Endothelial cell of umbilical vein (primary cell): Measurements from ENCODE around the gene SMARCA4. TPM values are rescaled to one million over a fixed set of nuclear protein-coding genes. Genes with fewer than 3 reads are reported as not detected.

Source experiments
- BruUV-seq: library from RNA; stranded (reverse); fragments of 400-500 nt; replicated peaks from 2 replicates; lab custom pipeline; 2021; lab: Mats Ljungman, UMichigan
- CTCF ChIA-PET: fragments of 300-600, 350-600 bp; sonication (Branson Sonifier 250); formaldehyde crosslinking; loops from one replicate; lab custom pipeline; 2021; ENCODE audit warnings: antibody characterized with exemption, inconsistent platforms; lab: Charles Lee
- POLR2A ChIA-PET: fragments of 300-600, 350-600 bp; sonication (Branson Sonifier 250); formaldehyde crosslinking; loops from one replicate; lab custom pipeline; 2021; ENCODE audit warnings: antibody characterized with exemption, inconsistent platforms; lab: Charles Lee
- DNase-seq: peaks from one replicate; pipeline ENCODE4 v3.0.0-alpha.2; 2011; ENCODE audit warnings: low read depth, low spot score
- FAIRE-seq: peaks from 2 replicates; lab custom pipeline; 2011; peaks lifted over from hg19 to GRCh38; lab: Jason Lieb, UNC
- H2AFZ ChIP-seq: 2 replicates; pipeline ENCODE4 v1.6.0; 2012; ENCODE audit warnings: low read depth, low read length, control low read depth, inconsistent platforms
- H3K27ac ChIP-seq: 2 replicates; pipeline ENCODE4 v1.5.1; 2011; ENCODE audit warnings: low read depth, mild to moderate bottlenecking, control low read depth, low read length, moderate library complexity; ENCODE audit not compliant: insufficient read depth
- H3K27me3 ChIP-seq, 2 experiments: 2 replicates each; pipeline versions ENCODE4 v1.6.0 to v1.6.1; 2011; ENCODE audit warnings: low read length in 2 of 2, mixed read lengths in 1 of 2; ENCODE audit not compliant: control insufficient read depth in 2 of 2, insufficient read depth in 2 of 2
- H3K36me3 ChIP-seq, 2 experiments: 2 replicates in 1 of 2; 3 replicates in 1 of 2; pipeline ENCODE4 v1.5.1; 2011; ENCODE audit warnings: low read length in 2 of 2, mild to moderate bottlenecking in 1 of 2, moderate library complexity in 1 of 2; ENCODE audit not compliant: control insufficient read depth in 2 of 2, insufficient read depth in 2 of 2; ENCODE audit errors: extremely low read depth in 1 of 2
- H3K4me1 ChIP-seq: 3 replicates; pipeline ENCODE4 v1.5.1; 2011; ENCODE audit warnings: mild to moderate bottlenecking, low read length; ENCODE audit not compliant: control insufficient read depth, insufficient read depth; ENCODE audit errors: extremely low read depth
- H3K4me2 ChIP-seq: 2 replicates; pipeline ENCODE4 v1.6.1; 2011; ENCODE audit warnings: low read length, control low read depth, mixed read lengths; ENCODE audit not compliant: insufficient read depth
- H3K4me3 ChIP-seq, 3 experiments: fragments of 200-600 bp in 1 of 3; sonication (generic), shearing (Covaris generic) in 1 of 3; replicated peaks in 1 of 3; 2 replicates each; pipeline ENCODE4 v1.5.1; 2011 to 2016; ENCODE audit warnings: control low read depth in 3 of 3, low read length in 3 of 3, mild to moderate bottlenecking in 2 of 3, inconsistent platforms in 1 of 3, low read depth in 1 of 3, moderate library complexity in 1 of 3; ENCODE audit not compliant: insufficient read depth in 1 of 3
- H3K79me2 ChIP-seq: 2 replicates; pipeline ENCODE4 v1.6.0; 2012; ENCODE audit warnings: low read length, inconsistent platforms; ENCODE audit not compliant: control insufficient read depth, insufficient read depth
- H3K9ac ChIP-seq: replicated peaks from 2 replicates; pipeline ENCODE3; 2011; ENCODE audit warnings: low read length, control low read depth; ENCODE audit not compliant: insufficient read depth; ENCODE audit errors: extremely low read depth
- H3K9me1 ChIP-seq: replicated peaks from 3 replicates; pipeline ENCODE4 v1.6.0; 2011; ENCODE audit warnings: mild to moderate bottlenecking, low read length; ENCODE audit not compliant: control insufficient read depth, insufficient read depth; ENCODE audit errors: extremely low read depth
- H3K9me3 ChIP-seq: replicated peaks from 2 replicates; pipeline ENCODE4 v1.5.1; 2012; ENCODE audit warnings: low read length, inconsistent platforms; ENCODE audit not compliant: control insufficient read depth, insufficient read depth
- H4K20me1 ChIP-seq: replicated peaks from 2 replicates; pipeline ENCODE3; 2011; ENCODE audit warnings: mild to moderate bottlenecking, low read length; ENCODE audit not compliant: control insufficient read depth, insufficient read depth; ENCODE audit errors: extremely low read depth
- EZH2 ChIP-seq: IDR thresholded peaks from 2 replicates; pipeline ENCODE4 v1.6.1; 2012; ENCODE audit warnings: borderline replicate concordance, low read depth, mild to moderate bottlenecking, moderate library complexity, low read length, inconsistent platforms; ENCODE audit not compliant: severe bottlenecking
- FOS ChIP-seq: IDR thresholded peaks from 2 replicates; pipeline ENCODE4 v1.6.1; 2011; ENCODE audit warnings: mild to moderate bottlenecking, low read length, moderate library complexity, borderline replicate concordance; ENCODE audit not compliant: insufficient read depth
- GATA2 ChIP-seq: IDR thresholded peaks from 2 replicates; pipeline ENCODE4 v1.7.0; 2011; ENCODE audit warnings: low read depth, mild to moderate bottlenecking, moderate library complexity, mixed read lengths, low read length; ENCODE audit not compliant: insufficient read length, insufficient read depth
- JUN ChIP-seq: IDR thresholded peaks from 2 replicates; pipeline ENCODE4 v1.6.1; 2011; ENCODE audit warnings: borderline replicate concordance, low read depth; ENCODE audit not compliant: insufficient read length, insufficient read depth
- MYC ChIP-seq: IDR thresholded peaks from one replicate; pipeline ENCODE4 v1.6.1; 2011; ENCODE audit warnings: mild to moderate bottlenecking, low read depth, low read length
- POLR2A ChIP-seq: IDR thresholded peaks from 2 replicates; pipeline ENCODE4 v1.6.1; 2012; ENCODE audit warnings: low read depth, mild to moderate bottlenecking, control low read depth, low read length
- POLR2AphosphoS5 ChIP-seq: IDR thresholded peaks from 2 replicates; pipeline ENCODE4 v1.6.1; 2012; ENCODE audit warnings: low read depth, mild to moderate bottlenecking, control low read depth, low read length, moderate library complexity; ENCODE audit not compliant: insufficient read depth
- dilution Hi-C: fragments of 300-500 bp; cut with MboI; formaldehyde crosslinking; loops from one replicate; pipeline ENCODE4 v1.15.0; 2019; ENCODE audit warnings: low sequenced_read_pairs; ENCODE audit not compliant: extremely low pct_ligation_motif_present
- intact Hi-C: fragments of 100-400 bp; cut with micrococcal nuclease; formaldehyde crosslinking; loops from one replicate; pipeline ENCODE4 v1.10.0; 2022
- polyA plus RNA-seq, 4 experiments: library from polyadenylated mRNA; depleted of rRNA in 3 of 4; stranded (reverse) in 3 of 4; unstranded in 1 of 4; fragments of >200 nt; gene quantifications; 2 replicates each; pipeline versions ENCODE4 v1.2.1 to v1.2.3, GENCODE V29; 2011 to 2012; ENCODE audit warnings: missing spikeins in 1 of 4
- total RNA-seq: library from RNA; stranded (reverse); gene quantifications from 2 replicates; pipeline ENCODE4 v1.2.3, GENCODE V29; 2021
- TF ChIP-seq, protein P1 (sequence below), 2 donors: IDR thresholded peaks; 1 replicate in 1 of 2; 2 replicates in 1 of 2; pipeline ENCODE4 v1.5.1; 2011; ENCODE audit warnings: low read length in 2 of 2, mild to moderate bottlenecking in 2 of 2, moderate library complexity in 2 of 2, control low read depth in 1 of 2, inconsistent platforms in 1 of 2, low read depth in 1 of 2; ENCODE audit not compliant: insufficient read depth in 1 of 2; ENCODE audit errors: extremely low read depth in 1 of 2
- TF ChIP-seq, protein P2 (sequence below): IDR thresholded peaks from 2 replicates; pipeline ENCODE4 v1.6.1; 2011; ENCODE audit not compliant: insufficient read depth, insufficient read length

Gene SMARCA4
- total and polyA plus RNA-seq, 2 donors (not counting 3 experiments of a cell fraction or from before 2014, with no cell fraction given): 65.0 to 177 TPM

- no peaks in the 10 kb centered on the region for H3K9me3 ChIP-seq
- H3K27me3 ChIP-seq: no peaks in the 10 kb centered on the region
- TF ChIP-seq GATA2 (no peak), POLR2A (no peak), FOS (no peak), JUN (no peak), EZH2 (no peak), POLR2AphosphoS5 (no peak), MYC (no peak)
- TF ChIP-seq, protein P1, sequence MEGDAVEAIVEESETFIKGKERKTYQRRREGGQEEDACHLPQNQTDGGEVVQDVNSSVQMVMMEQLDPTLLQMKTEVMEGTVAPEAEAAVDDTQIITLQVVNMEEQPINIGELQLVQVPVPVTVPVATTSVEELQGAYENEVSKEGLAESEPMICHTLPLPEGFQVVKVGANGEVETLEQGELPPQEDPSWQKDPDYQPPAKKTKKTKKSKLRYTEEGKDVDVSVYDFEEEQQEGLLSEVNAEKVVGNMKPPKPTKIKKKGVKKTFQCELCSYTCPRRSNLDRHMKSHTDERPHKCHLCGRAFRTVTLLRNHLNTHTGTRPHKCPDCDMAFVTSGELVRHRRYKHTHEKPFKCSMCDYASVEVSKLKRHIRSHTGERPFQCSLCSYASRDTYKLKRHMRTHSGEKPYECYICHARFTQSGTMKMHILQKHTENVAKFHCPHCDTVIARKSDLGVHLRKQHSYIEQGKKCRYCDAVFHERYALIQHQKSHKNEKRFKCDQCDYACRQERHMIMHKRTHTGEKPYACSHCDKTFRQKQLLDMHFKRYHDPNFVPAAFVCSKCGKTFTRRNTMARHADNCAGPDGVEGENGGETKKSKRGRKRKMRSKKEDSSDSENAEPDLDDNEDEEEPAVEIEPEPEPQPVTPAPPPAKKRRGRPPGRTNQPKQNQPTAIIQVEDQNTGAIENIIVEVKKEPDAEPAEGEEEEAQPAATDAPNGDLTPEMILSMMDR (IDR thresholded peaks at IDR 0.05; ENCODE audit: extremely low read depth in 1 of 2, insufficient read depth in 1 of 2, low read depth in 1 of 2, low read length in 2 of 2): no peak
- TF ChIP-seq, protein P2, sequence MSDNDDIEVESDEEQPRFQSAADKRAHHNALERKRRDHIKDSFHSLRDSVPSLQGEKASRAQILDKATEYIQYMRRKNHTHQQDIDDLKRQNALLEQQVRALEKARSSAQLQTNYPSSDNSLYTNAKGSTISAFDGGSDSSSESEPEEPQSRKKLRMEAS: no peak
- no peak overlapping the region for H3K27ac ChIP-seq
- H3K4me3 ChIP-seq: no peak overlapping the region
- FAIRE-seq (no peak), DNase-seq (no peak)
- no TSS peak for BruUV-seq
- CTCF ChIA-PET: interaction anchor here (0.5 to 3.8 kb wide), 16 partner anchors 9 to 1982 kb away, joined by 3 to 24 read pairs (median 9); partner anchors contain the start of genes CARM1, DNM2 and SMARCA4
- no peaks in the 10 kb centered on the region for H3K9me1 ChIP-seq
- peaks cover 6% of the 10 kb centered on the region for H3K79me2 ChIP-seq
- POLR2A ChIA-PET: interaction anchor here (0.6 to 1.2 kb wide), 3 partner anchors 8 to 433 kb away, joined by 3 to 10 read pairs (median 3); no protein-coding TSS in a partner anchor
- H4K20me1 ChIP-seq: no peaks in the 10 kb centered on the region
- H3K4me2 ChIP-seq: no peak overlapping the region
- H2AFZ ChIP-seq: no peak overlapping the region
- intact Hi-C loops (loop anchor here (1.0 to 10.0 kb wide), 5 partner anchors 39 to 267 kb away; no protein-coding TSS in a partner anchor), dilution Hi-C loops (no loop called here)
- peaks cover 7% of the 10 kb centered on the region for H3K4me1 ChIP-seq
- H3K36me3 ChIP-seq: no peaks in the 10 kb centered on the region
- H3K9ac ChIP-seq: no peak overlapping the region
These were observed 25.3 kb upstream of the SMARCA4 start for GRCh38 chr19:10935371-10936059.
